ENCODE results near the gene ARHGEF7. TPM values are rescaled to one million over a fixed set of nuclear protein-coding genes. Genes with fewer than 3 reads are reported as not detected.

Gene ARHGEF7
- total RNA-seq, 1 donor from 2014 or later: 64.6 TPM

GRCh38 chr13:111114362-111115060 lies 599 bp upstream of the ARHGEF7 start:
- peaks cover 7% of the 10 kb centered on the region for H4K20me1 ChIP-seq (ENCODE audit: low read depth)
- peak; percentile 78 for TF ChIP-seq EZH2 (IDR thresholded peaks at IDR 0.05)
- peak; percentile 71 for TF ChIP-seq EZH2phosphoT487 (IDR thresholded peaks at IDR 0.05)
- no peak for TF ChIP-seq CTCF (IDR thresholded peaks at IDR 0.05)
- H3F3A ChIP-seq (ENCODE audit: low read depth): peaks cover 26% of the 10 kb centered on the region
- Mint-ChIP-seq H3K36me3 (peaks cover 8% of the 10 kb centered on the region), H3K4me1 (peaks cover 21% of the 10 kb centered on the region), H3K9me3 (peaks cover 7% of the 10 kb centered on the region), H3K27ac (peak overlapping the region; percentile 97), H3K4me3 (peak overlapping the region; percentile 93), H3K27me3 (ENCODE audit: insufficient read depth, low read depth) (peaks cover 27% of the 10 kb centered on the region)
- H3K4me1 ChIP-seq: peaks cover 4% of the 10 kb centered on the region
- H3K9ac ChIP-seq: no peak overlapping the region
- no peaks in the 10 kb centered on the region for H3K9me3 ChIP-seq (ENCODE audit: low read depth)
- peak; percentile 53 for DNase-seq (ENCODE audit: low spot score)
- peaks cover 77% of the 10 kb centered on the region for H3K27me3 ChIP-seq
- H3K4me2 ChIP-seq: peak overlapping the region; percentile 92
- H3K36me3 ChIP-seq: no peaks in the 10 kb centered on the region
- H3K4me3 ChIP-seq: peak overlapping the region; percentile 76
- H3K79me2 ChIP-seq (ENCODE audit: low read depth): peaks cover 11% of the 10 kb centered on the region
- H2AFZ ChIP-seq (replicated peaks): peak overlapping the region; percentile 73
- H3K27ac ChIP-seq: no peak overlapping the region

GRCh38 chr13:111115965-111116521 lies 933 bp downstream of the ARHGEF7 start:
- TF ChIP-seq EZH2 (IDR thresholded peaks at IDR 0.05): peak; percentile 29
- TF ChIP-seq EZH2phosphoT487 (IDR thresholded peaks at IDR 0.05): no peak
- Histone ChIP-seq H3K36me3 (no peaks in the 10 kb centered on the region), H3K4me1 (peaks cover 4% of the 10 kb centered on the region), H2AFZ (replicated peaks) (peak overlapping the region; percentile 80), H3F3A (ENCODE audit: low read depth) (peaks cover 26% of the 10 kb centered on the region), H3K9me3 (ENCODE audit: low read depth) (no peaks in the 10 kb centered on the region), H4K20me1 (ENCODE audit: low read depth) (peaks cover 7% of the 10 kb centered on the region), H3K4me2 (peak overlapping the region; percentile 90), H3K9ac (peak overlapping the region; percentile 58), H3K27ac (no peak overlapping the region), H3K27me3 (peaks cover 61% of the 10 kb centered on the region), H3K79me2 (ENCODE audit: low read depth) (peaks cover 11% of the 10 kb centered on the region), H3K4me3 (peak overlapping the region; percentile 76)
- H3K4me3 Mint-ChIP-seq: peak overlapping the region; percentile 98
- peaks cover 8% of the 10 kb centered on the region for H3K36me3 Mint-ChIP-seq
- H3K27ac Mint-ChIP-seq: peak overlapping the region; percentile 99
- H3K27me3 Mint-ChIP-seq (ENCODE audit: insufficient read depth, low read depth): peaks cover 29% of the 10 kb centered on the region
- no peaks in the 10 kb centered on the region for H3K9me3 Mint-ChIP-seq
- peak; percentile 63 for DNase-seq (ENCODE audit: low spot score)
- H3K4me1 Mint-ChIP-seq: peaks cover 22% of the 10 kb centered on the region

- Histone ChIP-seq H3K9me3 (ENCODE audit: low read depth) (no peaks in the 10 kb centered on the region), H3K9ac (no peak overlapping the region), H3K36me3 (no peaks in the 10 kb centered on the region), H3K27ac (no peak overlapping the region), H3K4me3 (peak overlapping the region; percentile 76), H3K27me3 (peaks cover 53% of the 10 kb centered on the region), H3F3A (ENCODE audit: low read depth) (peaks cover 26% of the 10 kb centered on the region), H3K4me1 (peaks cover 4% of the 10 kb centered on the region), H4K20me1 (ENCODE audit: low read depth) (peaks cover 7% of the 10 kb centered on the region), H3K4me2 (peak overlapping the region; percentile 90), H3K79me2 (ENCODE audit: low read depth) (peaks cover 11% of the 10 kb centered on the region), H2AFZ (replicated peaks) (no peak overlapping the region)
- H3K9me3 Mint-ChIP-seq: no peaks in the 10 kb centered on the region
- peak overlapping the region; percentile 98 for H3K4me3 Mint-ChIP-seq
- H3K27me3 Mint-ChIP-seq (ENCODE audit: insufficient read depth, low read depth): peaks cover 29% of the 10 kb centered on the region
- peaks cover 8% of the 10 kb centered on the region for H3K36me3 Mint-ChIP-seq
- no peak overlapping the region for H3K27ac Mint-ChIP-seq
- TF ChIP-seq CTCF (IDR thresholded peaks at IDR 0.05) (no peak), EZH2phosphoT487 (IDR thresholded peaks at IDR 0.05) (no peak), EZH2 (IDR thresholded peaks at IDR 0.05) (no peak)
- peaks cover 22% of the 10 kb centered on the region for H3K4me1 Mint-ChIP-seq
- no peak for DNase-seq (ENCODE audit: low spot score)
Observed at GRCh38 chr13:111116856-111117255, 1.7 kb downstream of the ARHGEF7 start.

- H3K9ac ChIP-seq: no peak overlapping the region
- Mint-ChIP-seq H3K36me3 (peaks cover 8% of the 10 kb centered on the region), H3K4me3 (peak overlapping the region; percentile 30), H3K27me3 (ENCODE audit: insufficient read depth, low read depth) (peaks cover 28% of the 10 kb centered on the region), H3K27ac (no peak overlapping the region), H3K9me3 (no peaks in the 10 kb centered on the region), H3K4me1 (peaks cover 22% of the 10 kb centered on the region)
- no peak overlapping the region for H3K4me3 ChIP-seq
- no peak overlapping the region for H3K4me2 ChIP-seq
- H3K27ac ChIP-seq: no peak overlapping the region
- H3F3A ChIP-seq (ENCODE audit: low read depth): peaks cover 26% of the 10 kb centered on the region
- H3K4me1 ChIP-seq: peaks cover 4% of the 10 kb centered on the region
- no peak overlapping the region for H2AFZ ChIP-seq (replicated peaks)
- no peak for DNase-seq (ENCODE audit: low spot score)
- peaks cover 7% of the 10 kb centered on the region for H4K20me1 ChIP-seq (ENCODE audit: low read depth)
- no peaks in the 10 kb centered on the region for H3K9me3 ChIP-seq (ENCODE audit: low read depth)
- H3K36me3 ChIP-seq: no peaks in the 10 kb centered on the region
- H3K79me2 ChIP-seq (ENCODE audit: low read depth): peaks cover 11% of the 10 kb centered on the region
- no peak for TF ChIP-seq EZH2 (IDR thresholded peaks at IDR 0.05)
- TF ChIP-seq EZH2phosphoT487 (IDR thresholded peaks at IDR 0.05): no peak
- TF ChIP-seq CTCF (IDR thresholded peaks at IDR 0.05): no peak
- H3K27me3 ChIP-seq: peaks cover 49% of the 10 kb centered on the region
Observed at GRCh38 chr13:111117289-111117688, 2.2 kb downstream of the ARHGEF7 start.

Measured in neural progenitor cell (in vitro differentiated cells).